ENCODE results near the gene UGT1A4.

- TF ChIP-seq POLR2AphosphoS5 (IDR thresholded peaks at IDR 0.05), result no peak
- TF ChIP-seq CTCF (IDR thresholded peaks at IDR 0.05), result no peak
Measured at GRCh38 chr2:233822101-233822771, 103.7 kb downstream of the UGT1A4 start.
